CD4-positive, alpha-beta T cell treated with Interleukin-15 for 4 hours (primary cell): ENCODE data around the gene DSG4.

Experiments used
- DNase-seq: peaks from one replicate; pipeline ENCODE4 v3.0.0-alpha.2; 2020; ENCODE audit warnings: low spot score

Gene DSG4

DNA sequence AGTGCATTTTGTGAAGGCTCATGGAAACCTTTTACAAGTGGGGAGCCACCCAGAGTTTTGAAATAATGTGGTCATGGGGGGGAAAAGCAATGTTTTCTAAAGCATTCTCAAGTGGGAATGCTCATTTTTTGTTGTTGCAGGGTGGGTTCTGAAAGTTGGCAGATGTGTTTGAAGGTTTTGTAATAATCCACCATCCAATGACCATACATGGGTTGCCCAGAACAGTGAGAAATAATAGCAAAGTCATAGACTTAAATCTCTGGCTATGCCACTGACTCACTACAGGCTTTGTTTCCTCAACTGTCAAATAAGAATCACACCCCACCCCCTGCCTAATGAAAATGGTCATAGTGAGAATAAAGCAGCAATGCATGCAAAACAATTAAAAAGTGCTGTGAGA lies 73.8 kb downstream of the DSG4 start:
- DNase-seq = no peak

DNA sequence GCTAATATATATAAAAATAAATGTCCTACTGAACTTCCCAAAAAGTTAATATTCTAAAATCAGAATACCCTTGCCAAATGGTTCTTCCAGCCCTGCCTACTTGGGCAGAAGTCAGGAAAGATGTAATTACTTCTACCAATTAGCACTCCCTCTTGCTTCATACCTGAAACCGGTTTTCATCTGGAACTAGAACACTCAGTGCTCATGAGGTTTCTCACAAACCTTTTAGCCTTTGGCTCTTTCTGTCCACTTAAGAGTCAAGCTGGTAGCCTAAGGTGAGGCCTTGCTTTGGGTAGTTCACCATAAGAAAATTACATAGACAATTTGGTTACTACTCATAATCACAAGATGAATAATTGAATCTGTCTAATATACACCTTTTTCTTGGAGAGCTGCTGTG lies 75.0 kb downstream of the DSG4 start:
- no peak for DNase-seq

DNA sequence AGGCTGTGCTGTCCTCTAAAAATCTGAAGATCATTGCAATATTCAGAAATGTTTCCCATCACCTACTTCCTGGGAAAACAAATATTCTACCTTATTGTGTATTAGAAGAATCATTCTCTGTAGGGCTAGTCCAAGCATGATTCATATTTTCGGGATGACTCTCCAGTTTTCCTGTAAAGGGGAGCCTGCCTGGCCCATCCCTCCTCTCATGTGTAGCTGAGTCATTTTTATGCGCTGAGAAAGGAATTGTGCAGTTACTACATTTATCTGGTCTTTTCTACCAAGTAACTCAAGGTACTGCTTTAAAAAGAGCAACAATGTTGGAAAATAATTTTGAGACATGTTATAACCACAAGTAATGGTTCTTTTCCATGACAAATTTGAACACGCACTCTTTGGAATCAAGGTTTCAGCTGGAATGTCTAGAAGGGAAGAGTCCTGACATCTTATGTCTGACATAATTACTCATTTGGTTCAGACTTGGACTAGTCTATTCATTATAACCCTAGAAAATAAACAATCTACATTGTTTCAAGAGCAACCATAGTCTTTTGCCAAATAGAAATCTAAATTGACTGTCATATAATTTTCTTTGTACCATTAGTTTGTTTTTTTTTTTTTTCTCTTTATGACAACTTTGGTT lies 77.6 kb downstream of the DSG4 start:
- DNase-seq = no peak
